NB4 (cell line): Measurements from ENCODE around the gene PDE9A.
"Not testable (repeated sequence)": the region's sequence is repeated elsewhere in the genome, so short reads cannot be mapped to it uniquely, and the experiment has no call there.

Experiments
- DNase-seq: peaks from one replicate; pipeline ENCODE4 v3.0.0; 2010; ENCODE audit warnings: low read depth
- H3K4me3 ChIP-seq: one replicate; pipeline ENCODE4 v1.5.1; 2011; ENCODE audit warnings: mild to moderate bottlenecking, low read depth, low read length, moderate library complexity
- CTCF ChIP-seq: IDR thresholded peaks from one replicate; pipeline ENCODE4 v1.5.1; 2012; ENCODE audit warnings: low read depth, low read length
- MAX ChIP-seq: IDR thresholded peaks from 2 replicates; pipeline ENCODE4 v1.6.1; 2011; ENCODE audit warnings: low read depth, low read length
- MYC ChIP-seq: IDR thresholded peaks from 2 replicates; pipeline ENCODE4 v1.6.1; 2011; ENCODE audit warnings: low read depth, low read length
- POLR2A ChIP-seq: IDR thresholded peaks from 2 replicates; pipeline ENCODE4 v1.6.1; 2011; ENCODE audit warnings: mild to moderate bottlenecking; ENCODE audit not compliant: insufficient read length; ENCODE audit errors: extremely low read depth

The PDE9A gene

GRCh38 chr21:42797522-42797921 is 144.1 kb downstream of the PDE9A start:
- no peak for TF ChIP-seq MYC
- no peak for TF ChIP-seq MAX
- DNase-seq, result no peak
- H3K4me3 ChIP-seq, result no peak overlapping the region

GRCh38 chr21:42798106-42798505 is 144.7 kb downstream of the PDE9A start:
- DNase-seq, result no peak
- TF ChIP-seq MAX (no peak), POLR2A (no peak), MYC (no peak), CTCF (no peak)
- no peak overlapping the region for H3K4me3 ChIP-seq

GRCh38 chr21:42799516-42799915 is 146.1 kb downstream of the PDE9A start:
- TF ChIP-seq POLR2A, result no peak
- H3K4me3 ChIP-seq, result no peak overlapping the region
- no peak for DNase-seq

GRCh38 chr21:42799948-42800347 is 146.5 kb downstream of the PDE9A start:
- TF ChIP-seq MAX, result no peak
- no peak for TF ChIP-seq CTCF
- no peak for TF ChIP-seq POLR2A
- no peak for TF ChIP-seq MYC
- no peak for DNase-seq
- no peak overlapping the region for H3K4me3 ChIP-seq

- H3K4me3 ChIP-seq, DNase-seq: not testable (repeated sequence)
These were observed 148.2 kb downstream of the PDE9A start for GRCh38 chr21:42801616-42802015.

GRCh38 chr21:42806509-42807140 is 153.2 kb downstream of the PDE9A start:
- DNase-seq, result no peak
- TF ChIP-seq CTCF (no peak), POLR2A (no peak), MAX (no peak)
- no peak overlapping the region for H3K4me3 ChIP-seq

GRCh38 chr21:42807293-42807895 is 154.0 kb downstream of the PDE9A start:
- not testable (repeated sequence) for H3K4me3 ChIP-seq, DNase-seq

GRCh38 chr21:42807938-42808613 is 154.7 kb downstream of the PDE9A start:
- no peak overlapping the region for H3K4me3 ChIP-seq
- peak; percentile 28; the same call in 1 of the 2 replicates for TF ChIP-seq MAX
- no peak for TF ChIP-seq MYC
- no peak for DNase-seq
